HG02943 (cell line): ENCODE results near the gene C1QTNF1.

Source experiments
- ATAC-seq: cut with Tn5 transposase; IDR thresholded peaks from one replicate; pipeline ENCODE4 v1.9.1; 2021; ENCODE audit warnings: mild to moderate bottlenecking, low read depth, moderate library complexity; ENCODE audit not compliant: unreplicated experiment

Gene C1QTNF1

DNA sequence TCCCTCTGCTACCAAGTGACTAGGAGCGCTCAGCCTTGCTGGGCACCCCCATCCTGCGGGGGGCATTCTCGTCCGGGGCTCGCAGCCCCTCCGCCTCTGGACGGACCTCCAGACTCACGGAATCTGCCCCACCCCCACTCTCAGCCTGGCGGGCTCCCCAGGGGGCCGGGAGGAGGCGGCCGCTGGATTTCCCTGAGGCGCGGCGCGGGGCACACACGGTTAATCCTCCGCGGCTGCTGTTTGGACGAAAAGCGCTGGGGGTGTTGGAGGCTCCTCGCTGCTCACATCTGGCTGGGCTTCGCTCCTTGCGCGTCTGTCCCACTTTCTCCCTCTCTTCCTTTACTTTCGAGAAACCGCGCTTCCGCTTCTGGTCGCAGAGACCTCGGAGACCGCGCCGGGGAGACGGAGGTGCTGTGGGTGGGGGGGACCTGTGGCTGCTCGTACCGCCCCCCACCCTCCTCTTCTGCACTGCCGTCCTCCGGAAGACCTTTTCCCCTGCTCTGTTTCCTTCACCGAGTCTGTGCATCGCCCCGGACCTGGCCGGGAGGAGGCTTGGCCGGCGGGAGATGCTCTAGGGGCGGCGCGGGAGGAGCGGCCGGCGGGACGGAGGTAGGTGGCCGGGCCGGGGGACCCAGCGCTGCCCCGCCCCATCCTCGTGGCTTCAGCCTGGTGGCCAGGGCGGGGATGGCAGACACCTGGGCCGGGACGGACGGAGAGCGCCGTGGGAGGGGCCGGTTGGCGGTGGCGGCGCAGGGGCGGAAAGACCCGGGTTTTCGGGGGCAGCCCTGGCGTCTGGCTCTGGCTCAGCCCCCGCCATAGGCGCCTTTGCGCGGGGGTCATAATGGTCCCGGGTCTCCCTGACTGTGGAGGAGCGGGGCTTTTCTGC, at the start of gene C1QTNF1:
Gene C1QTNF1, plus strand, starts transcription at position 284 of the 886 bp plus-strand sequence. CDS start 19,800 bp downstream, outside the sequence.
- no peak for ATAC-seq

GRCh38 chr17:78974635-78975591, 49.1 kb upstream of the C1QTNF1 start:
- ATAC-seq: no peak

DNA sequence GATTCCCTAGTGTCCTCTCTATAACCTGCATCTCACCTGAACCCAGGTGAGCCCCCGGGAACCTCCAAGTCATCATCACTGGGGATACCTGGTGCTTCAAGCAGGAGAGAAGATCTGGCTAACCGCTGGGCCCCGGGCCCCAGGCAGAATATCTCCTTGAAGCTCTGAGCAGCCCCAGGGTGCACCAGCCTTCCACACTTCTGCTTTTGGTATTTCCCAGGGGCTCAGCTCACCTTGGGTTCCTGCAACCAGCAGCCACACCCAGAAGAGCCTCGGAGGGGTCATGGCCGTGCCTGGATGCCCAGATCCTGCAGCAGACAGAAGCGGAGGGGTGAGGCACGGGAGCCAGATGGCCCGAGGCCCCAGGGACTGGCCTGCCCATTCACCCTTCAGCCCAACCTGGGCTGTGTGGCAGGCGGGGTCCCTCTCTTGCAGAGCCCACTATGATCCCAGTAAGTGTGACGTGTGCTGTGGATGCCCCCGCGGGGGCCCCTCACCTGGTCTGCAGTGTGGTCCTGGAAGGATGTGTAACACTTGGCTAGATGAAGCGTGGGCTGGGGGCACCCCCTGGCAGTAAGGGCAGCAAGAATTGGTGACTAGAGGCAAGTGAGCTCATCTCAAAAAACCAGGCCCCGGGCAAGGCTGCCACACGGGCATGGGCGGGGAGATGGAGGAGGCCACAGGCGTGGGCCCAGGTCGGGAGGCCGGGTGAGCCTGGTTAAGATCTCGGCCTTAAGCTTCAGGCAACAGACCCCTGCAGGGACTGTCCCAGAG, 46.9 kb upstream of the C1QTNF1 start:
- ATAC-seq: no peak

- ATAC-seq: no peak
Measured at GRCh38 chr17:78977681-78977943, 46.4 kb upstream of the C1QTNF1 start.

DNA sequence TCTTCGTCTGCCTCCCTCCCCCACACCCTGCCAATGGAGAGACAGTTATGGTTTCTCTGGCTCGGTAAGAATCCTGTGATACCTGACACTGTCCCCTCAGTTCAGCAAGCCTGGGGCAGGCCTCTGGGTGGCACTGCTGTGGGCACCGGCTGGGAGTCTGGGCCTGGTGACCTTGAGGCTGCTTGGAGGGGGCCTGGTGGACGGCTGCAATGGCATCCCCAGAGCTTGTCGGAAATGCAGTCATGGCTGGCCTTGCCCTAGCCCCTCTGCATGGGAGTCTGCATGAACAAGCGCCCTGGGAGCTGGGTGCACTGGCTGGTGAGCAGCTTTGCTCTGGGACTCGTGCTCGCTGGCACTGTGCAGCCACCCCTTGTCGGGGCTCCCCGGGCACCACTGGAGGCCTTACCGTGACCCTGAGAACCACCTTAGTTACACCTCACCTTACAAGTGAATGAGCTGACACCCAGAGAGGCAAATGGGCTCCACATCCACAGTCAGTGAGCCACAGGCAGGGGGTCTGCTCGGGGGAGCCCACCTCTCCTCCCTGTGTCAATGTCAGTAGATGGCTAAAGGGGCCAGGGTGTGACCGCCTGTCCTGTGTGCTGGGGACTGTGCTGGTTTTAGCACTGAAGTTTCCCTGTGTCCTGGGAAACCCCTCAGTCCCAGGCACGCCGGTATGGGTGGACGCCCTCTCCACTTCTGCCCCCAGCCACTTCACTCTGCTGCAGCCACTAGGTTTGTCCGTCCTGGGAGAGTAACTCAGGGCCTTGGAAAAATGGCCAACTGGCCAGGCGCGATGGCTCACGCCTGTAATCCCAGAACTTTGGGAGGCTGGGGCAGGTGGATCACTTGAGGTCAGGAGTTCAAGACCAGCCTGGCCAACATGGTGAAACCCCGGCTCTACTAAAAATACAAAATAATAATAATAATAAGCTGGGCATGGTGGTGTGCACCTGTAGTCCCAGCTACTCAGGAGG, 45.7 kb upstream of the C1QTNF1 start:
- no peak for ATAC-seq

- ATAC-seq: no peak
Measured at GRCh38 chr17:78979780-78980623, 44.0 kb upstream of the C1QTNF1 start, which contains the start of gene LGALS3BP. Gene LGALS3BP (minus strand): TSS chr17:78979923. CDS start chr17:78977191, 2,732 bp downstream.

GRCh38 chr17:78980624-78980972, 43.4 kb upstream of the C1QTNF1 start:
- no peak for ATAC-seq

DNA sequence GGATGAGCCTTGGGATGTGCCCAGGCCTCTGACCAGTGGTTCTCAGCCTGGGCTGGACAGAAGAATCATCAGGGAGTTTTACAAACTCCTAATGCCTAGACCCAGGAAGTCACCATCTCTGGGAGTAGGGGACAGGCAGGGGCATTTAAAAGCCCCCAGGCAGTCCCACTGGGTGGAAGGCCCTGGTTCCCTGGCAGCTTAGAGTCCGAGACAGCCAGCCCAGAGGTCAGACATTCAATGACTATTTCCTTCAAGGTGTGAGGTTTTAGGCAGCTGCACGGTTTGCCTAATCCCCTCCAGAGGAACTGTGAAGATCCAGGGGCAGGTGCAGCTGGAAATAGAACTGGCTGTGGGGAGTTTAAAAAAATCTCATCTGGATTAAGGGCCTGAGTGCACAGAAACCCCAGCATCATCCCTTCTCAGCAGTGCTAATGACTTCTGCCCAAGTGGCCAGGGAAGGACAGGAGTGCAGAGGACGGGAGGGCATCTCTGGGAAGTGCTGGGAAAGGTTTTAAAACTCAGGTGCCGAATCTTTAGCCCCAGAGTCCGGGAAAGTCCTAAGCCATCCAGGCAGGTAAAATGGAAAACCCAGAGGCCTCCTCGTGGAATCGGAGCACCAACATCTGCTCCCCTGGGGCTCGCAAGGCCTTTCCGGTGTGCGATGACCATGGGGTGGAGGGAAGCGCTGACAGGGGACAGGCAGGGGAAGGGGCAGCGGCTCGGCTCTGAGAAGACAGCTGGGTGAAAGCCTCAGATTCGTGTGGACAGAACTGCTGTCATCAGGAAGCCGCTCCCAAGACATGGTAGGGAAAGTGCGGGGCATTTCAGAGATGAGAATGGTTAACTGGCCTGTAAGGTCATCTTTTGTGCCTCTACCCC, 42.7 kb upstream of the C1QTNF1 start:
- ATAC-seq: no peak

- ATAC-seq: no peak
Measured at GRCh38 chr17:78985395-78985794, 38.6 kb upstream of the C1QTNF1 start.

DNA sequence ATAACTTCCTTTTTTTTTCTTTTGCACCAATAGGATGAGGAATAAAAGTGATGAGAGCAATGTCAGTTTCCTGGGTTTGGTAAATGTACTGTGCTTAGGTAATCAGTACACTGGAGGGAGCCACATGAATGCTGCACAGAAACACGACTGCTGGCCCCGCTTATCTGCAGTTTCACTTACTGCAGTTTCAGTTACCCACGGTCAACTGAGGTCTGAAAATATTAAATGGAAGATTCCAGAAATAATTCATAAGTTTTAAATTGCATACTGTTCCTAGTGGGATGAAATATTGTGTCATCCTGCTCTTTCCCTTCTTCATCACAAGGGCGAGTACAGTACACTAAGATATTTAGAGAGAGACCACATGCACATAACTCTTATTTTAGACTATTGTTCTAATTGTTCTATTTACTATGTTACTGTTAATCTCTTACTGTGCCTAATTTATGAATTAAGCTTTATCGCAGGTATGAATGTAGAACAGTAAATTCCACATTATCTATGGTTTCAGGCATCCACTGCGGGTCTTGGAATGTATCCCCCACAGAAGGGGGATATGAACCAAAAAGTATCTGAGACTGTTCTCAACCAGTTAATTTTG, 37.8 kb upstream of the C1QTNF1 start:
- no peak for ATAC-seq

DNA sequence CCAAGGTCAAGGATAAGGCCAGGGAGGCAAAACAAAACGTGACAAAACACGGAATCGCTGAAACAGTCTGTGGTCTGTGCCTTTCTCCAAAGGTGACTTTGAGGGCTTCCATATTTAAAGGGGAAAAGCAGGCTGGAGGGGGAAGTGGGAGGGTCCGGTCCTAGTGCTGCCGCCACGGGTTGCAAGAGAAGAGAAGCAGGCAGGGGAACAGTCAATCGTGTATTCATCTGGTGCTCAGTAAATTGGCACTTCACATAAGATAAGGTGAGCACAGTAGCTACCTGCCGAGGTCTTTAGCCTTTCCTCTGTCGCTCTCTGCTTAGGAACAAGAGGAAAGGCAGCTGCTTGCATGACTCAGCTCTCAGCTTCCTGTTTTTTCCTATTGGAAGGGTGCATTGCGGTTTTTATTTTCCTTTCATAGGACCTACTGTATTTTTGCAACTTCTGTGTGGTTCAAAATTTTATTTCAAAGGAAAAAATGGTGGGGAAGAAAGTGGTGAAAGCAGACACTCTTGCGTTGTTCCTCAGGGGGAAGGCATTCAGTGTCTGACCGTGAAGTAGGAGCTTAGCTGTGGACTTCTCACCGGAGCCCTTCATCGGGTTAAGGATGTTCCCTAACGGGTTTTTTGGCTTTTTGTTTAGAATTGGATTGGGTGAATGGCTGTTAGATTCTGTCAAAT, 37.2 kb upstream of the C1QTNF1 start:
- no peak for ATAC-seq

- no peak for ATAC-seq
Measured at GRCh38 chr17:78988152-78988551, 35.8 kb upstream of the C1QTNF1 start.

- no peak for ATAC-seq
Measured at GRCh38 chr17:78990349-78991016, 33.5 kb upstream of the C1QTNF1 start.

- no peak for ATAC-seq
Measured at GRCh38 chr17:78991017-78991738, 32.8 kb upstream of the C1QTNF1 start.

- no peak for ATAC-seq
Measured at GRCh38 chr17:78991906-78992532, 31.9 kb upstream of the C1QTNF1 start.
